PC-9 (cell line): Measurements from ENCODE around the gene EMP1. TPM values are rescaled to one million over a fixed set of nuclear protein-coding genes. Genes with fewer than 3 reads are reported as not detected.

ENCODE experiments used
- BruUV-seq: library from RNA; stranded (reverse); fragments of 400-500 nt; replicated peaks from 2 replicates; lab custom pipeline; 2021; lab: Mats Ljungman, UMichigan
- CTCF ChIA-PET: fragments of 300-600 bp; sonication (Branson Sonifier 250); formaldehyde crosslinking; loops from one replicate; lab custom pipeline; 2022; ENCODE audit warnings: antibody characterized with exemption; lab: Charles Lee
- POLR2A ChIA-PET: fragments of 300-600 bp; sonication (Branson Sonifier 250); formaldehyde crosslinking; loops from one replicate; lab custom pipeline; 2022; ENCODE audit warnings: antibody characterized with exemption; ENCODE audit not compliant: unreplicated experiment; lab: Charles Lee
- DNase-seq, 2 experiments: peaks; one replicate each; pipeline versions ENCODE4 v3.0.0 to v3.0.0-alpha.2; 2015 to 2022; ENCODE audit warnings: mixed read lengths in 1 of 2
- H2AFZ ChIP-seq: fragments of 200-600 bp; sonication (generic); 2 replicates; pipeline ENCODE4 v1.8.1; 2017; ENCODE audit warnings: antibody characterized with exemption
- H3F3A ChIP-seq: fragments of 200-600 bp; sonication (generic); 2 replicates; pipeline ENCODE4 v1.8.1; 2017; ENCODE audit warnings: antibody characterized with exemption, mild to moderate bottlenecking, low read depth; ENCODE audit not compliant: insufficient read depth
- H3K27ac ChIP-seq: fragments of 200-600 bp; sonication (generic); 2 replicates; pipeline ENCODE4 v1.6.1; 2016; ENCODE audit warnings: mixed run types
- H3K27me3 ChIP-seq: fragments of 200-600 bp; sonication (generic); 2 replicates; pipeline ENCODE4 v1.6.1; 2016; ENCODE audit warnings: low read depth, mixed run types; ENCODE audit not compliant: insufficient read depth
- H3K36me3 ChIP-seq: fragments of 200-600 bp; sonication (generic); 2 replicates; pipeline ENCODE4 v1.6.1; 2016; ENCODE audit warnings: low read depth, mixed run types
- H3K4me1 ChIP-seq: fragments of 200-600 bp; sonication (generic); replicated peaks from 2 replicates; pipeline ENCODE4 v1.6.1; 2016; ENCODE audit warnings: mixed run types; ENCODE audit not compliant: insufficient read depth
- H3K4me2 ChIP-seq: fragments of 200-600 bp; sonication (generic); 2 replicates; pipeline ENCODE4 v1.6.1; 2017; ENCODE audit warnings: mixed run types
- H3K4me3 ChIP-seq: fragments of 200-600 bp; sonication (generic); 2 replicates; pipeline ENCODE4 v1.6.1; 2016; ENCODE audit warnings: mixed run types
- H3K79me2 ChIP-seq: fragments of 200-600 bp; sonication (generic); 2 replicates; pipeline ENCODE4 v1.6.1; 2017; ENCODE audit warnings: low read depth, mixed run types
- H3K9me2 ChIP-seq: fragments of 200-600 bp; sonication (generic); 2 replicates; pipeline ENCODE4 v1.8.1; 2017; ENCODE audit warnings: mild to moderate bottlenecking; ENCODE audit not compliant: insufficient read depth
- H3K9me3 ChIP-seq: fragments of 200-600 bp; sonication (generic); 2 replicates; pipeline ENCODE4 v1.8.1; 2016; ENCODE audit warnings: low read depth; ENCODE audit not compliant: insufficient read depth
- H4K20me1 ChIP-seq: fragments of 200-600 bp; sonication (generic); 2 replicates; pipeline ENCODE4 v1.8.1; 2017; ENCODE audit not compliant: insufficient read depth
- EZH2 ChIP-seq: fragments of 200-600 bp; sonication (generic); IDR thresholded peaks from 2 replicates; pipeline ENCODE4 v1.8.0; 2017; ENCODE audit warnings: antibody characterized with exemption, low read depth
- intact Hi-C: fragments of 100-400 bp; cut with micrococcal nuclease; formaldehyde crosslinking; loops from one replicate; pipeline ENCODE4 v1.10.0; 2022; ENCODE audit not compliant: unreplicated experiment
- total RNA-seq: library from RNA; stranded (reverse); gene quantifications from 2 replicates; pipeline ENCODE4 v1.2.3, GENCODE V29; 2021
- TF ChIP-seq, protein P1 (sequence below): fragments of 200-600 bp; sonication (generic); conservative IDR thresholded peaks from 2 replicates; pipeline ENCODE4 v1.6.1; 2017; ENCODE audit warnings: mixed run types, antibody characterized with exemption, mild to moderate bottlenecking, moderate library complexity

Gene EMP1
- total RNA-seq, 1 experiment from 2014 or later, result 909 TPM

DNA sequence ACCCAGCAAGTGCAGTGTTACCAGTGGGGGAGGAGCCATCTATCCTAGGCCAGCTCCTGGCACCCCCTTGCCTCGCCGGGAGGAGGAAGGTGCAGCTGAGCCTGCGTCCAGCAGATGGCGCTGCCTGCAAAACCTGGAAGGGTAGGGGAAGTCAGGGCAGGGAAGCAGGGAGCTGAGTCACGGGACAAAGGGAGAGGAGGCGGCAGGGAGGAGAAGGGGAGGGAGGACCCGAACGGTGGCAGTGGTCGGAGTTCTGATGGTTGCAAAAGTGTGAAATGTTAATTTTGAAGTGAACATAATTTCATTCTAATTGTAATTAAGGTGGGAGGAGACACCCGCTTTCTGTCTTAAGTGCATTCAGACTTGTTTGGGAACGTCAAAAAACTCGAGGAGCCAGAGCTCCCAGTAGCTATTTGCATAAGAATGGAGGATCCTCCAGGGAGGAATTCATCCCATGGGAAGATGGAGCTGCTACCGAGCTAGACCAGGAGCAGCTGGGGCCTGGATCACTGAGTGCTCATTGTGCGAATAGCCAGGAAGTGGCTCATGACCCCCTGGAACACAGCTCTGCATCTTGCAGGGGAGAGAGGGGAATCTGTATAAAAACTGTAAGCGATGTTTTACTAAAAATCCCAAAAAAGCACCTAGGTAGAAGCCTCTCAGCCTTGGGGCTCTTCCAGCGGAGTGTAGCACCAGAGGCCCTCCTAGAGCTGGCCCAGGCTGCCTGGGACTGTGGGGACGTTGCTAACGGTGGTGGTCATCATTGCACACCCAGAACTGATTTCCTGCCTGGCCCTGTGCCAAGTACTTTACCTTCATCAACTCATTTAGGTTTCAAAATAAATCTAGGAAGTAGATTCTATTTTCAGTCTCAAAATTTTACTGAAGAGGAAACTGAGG, 59.5 kb downstream of the EMP1 start:
- POLR2A ChIA-PET, result interaction anchor here (0.5 to 0.7 kb wide), 4 partner anchors 10 to 198 kb away, joined by 4 to 10 read pairs (median 8); no protein-coding TSS in a partner anchor
- peak overlapping the region; percentile 36; the same call in 1 of the 2 replicates for H3K4me3 ChIP-seq
- intact Hi-C loops, result loop anchor here (1.0 to 5.0 kb wide), 6 partner anchors 51 to 911 kb away; no protein-coding TSS in a partner anchor

DNA sequence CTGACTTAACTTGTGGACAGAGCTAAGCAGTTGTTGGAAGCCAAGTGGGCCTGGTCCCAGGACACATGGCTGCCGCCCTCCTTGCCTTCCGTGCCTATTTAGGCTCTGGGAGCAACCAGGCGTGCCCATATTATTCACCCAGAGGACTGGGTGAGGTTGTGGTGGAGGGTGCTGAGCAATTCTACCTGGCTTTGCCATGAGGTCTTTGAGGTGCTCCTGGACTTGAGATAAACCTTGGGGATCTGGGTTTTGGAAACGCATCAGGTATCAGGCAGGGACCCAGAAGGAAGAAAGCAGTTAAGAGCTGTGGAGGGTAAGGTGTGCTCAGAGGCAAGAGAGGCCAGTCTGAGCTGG, 60.1 kb downstream of the EMP1 start:
- Histone ChIP-seq H3K27ac (no peak overlapping the region), H3K4me1 (peaks cover 12% of the 10 kb centered on the region; the same call in 1 of the 2 replicates), H2AFZ (no peak overlapping the region), H3K79me2 (no peaks in the 10 kb centered on the region), H3F3A (no peaks in the 10 kb centered on the region), H3K9me2 (no peaks in the 10 kb centered on the region), H3K27me3 (no peaks in the 10 kb centered on the region), H3K9me3 (no peaks in the 10 kb centered on the region), H4K20me1 (no peaks in the 10 kb centered on the region), H3K4me3 (no peak overlapping the region), H3K36me3 (no peaks in the 10 kb centered on the region), H3K4me2 (no peak overlapping the region)
- ChIA-PET CTCF (interaction anchor here (1.2 to 2.2 kb wide), 4 partner anchors 21 to 685 kb away, joined by 3 to 8 read pairs (median 6); no protein-coding TSS in a partner anchor), POLR2A (interaction anchor here (0.7 kb wide), 1 partner anchor 266 kb away, joined by 6 read pairs; no protein-coding TSS in a partner anchor)
- no peak for DNase-seq
- no peak for TF ChIP-seq EZH2
- TF ChIP-seq, protein P1, sequence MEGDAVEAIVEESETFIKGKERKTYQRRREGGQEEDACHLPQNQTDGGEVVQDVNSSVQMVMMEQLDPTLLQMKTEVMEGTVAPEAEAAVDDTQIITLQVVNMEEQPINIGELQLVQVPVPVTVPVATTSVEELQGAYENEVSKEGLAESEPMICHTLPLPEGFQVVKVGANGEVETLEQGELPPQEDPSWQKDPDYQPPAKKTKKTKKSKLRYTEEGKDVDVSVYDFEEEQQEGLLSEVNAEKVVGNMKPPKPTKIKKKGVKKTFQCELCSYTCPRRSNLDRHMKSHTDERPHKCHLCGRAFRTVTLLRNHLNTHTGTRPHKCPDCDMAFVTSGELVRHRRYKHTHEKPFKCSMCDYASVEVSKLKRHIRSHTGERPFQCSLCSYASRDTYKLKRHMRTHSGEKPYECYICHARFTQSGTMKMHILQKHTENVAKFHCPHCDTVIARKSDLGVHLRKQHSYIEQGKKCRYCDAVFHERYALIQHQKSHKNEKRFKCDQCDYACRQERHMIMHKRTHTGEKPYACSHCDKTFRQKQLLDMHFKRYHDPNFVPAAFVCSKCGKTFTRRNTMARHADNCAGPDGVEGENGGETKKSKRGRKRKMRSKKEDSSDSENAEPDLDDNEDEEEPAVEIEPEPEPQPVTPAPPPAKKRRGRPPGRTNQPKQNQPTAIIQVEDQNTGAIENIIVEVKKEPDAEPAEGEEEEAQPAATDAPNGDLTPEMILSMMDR, result no peak
- intact Hi-C loops, result loop anchor here (5.0 kb wide), 3 partner anchors 234 to 686 kb away; no protein-coding TSS in a partner anchor
- no TSS peak for BruUV-seq

More for the DNA sequence above, 59.5 kb downstream of the EMP1 start:
- H4K20me1 ChIP-seq, result no peaks in the 10 kb centered on the region
- H3K36me3 ChIP-seq, result no peaks in the 10 kb centered on the region
- peak; percentile 80 to 99 for DNase-seq
- H3K27ac ChIP-seq, result no peak overlapping the region
- H3K27me3 ChIP-seq, result no peaks in the 10 kb centered on the region
- TF ChIP-seq, protein P1, result peak; percentile 97
- no peak for TF ChIP-seq EZH2
- no peaks in the 10 kb centered on the region for H3K9me2 ChIP-seq
- H2AFZ ChIP-seq, result no peak overlapping the region
- H3K79me2 ChIP-seq, result no peaks in the 10 kb centered on the region
- BruUV-seq, result no TSS peak
- CTCF ChIA-PET, result interaction anchor here (0.5 to 2.2 kb wide), 20 partner anchors 18 to 1132 kb away, joined by 3 to 12 read pairs (median 5); no protein-coding TSS in a partner anchor
- peak overlapping the region; percentile 59 for H3K4me2 ChIP-seq
- H3F3A ChIP-seq, result no peaks in the 10 kb centered on the region; the same call in 1 of the 2 replicates
- no peaks in the 10 kb centered on the region for H3K9me3 ChIP-seq
- peaks cover 14% of the 10 kb centered on the region for H3K4me1 ChIP-seq

DNA sequence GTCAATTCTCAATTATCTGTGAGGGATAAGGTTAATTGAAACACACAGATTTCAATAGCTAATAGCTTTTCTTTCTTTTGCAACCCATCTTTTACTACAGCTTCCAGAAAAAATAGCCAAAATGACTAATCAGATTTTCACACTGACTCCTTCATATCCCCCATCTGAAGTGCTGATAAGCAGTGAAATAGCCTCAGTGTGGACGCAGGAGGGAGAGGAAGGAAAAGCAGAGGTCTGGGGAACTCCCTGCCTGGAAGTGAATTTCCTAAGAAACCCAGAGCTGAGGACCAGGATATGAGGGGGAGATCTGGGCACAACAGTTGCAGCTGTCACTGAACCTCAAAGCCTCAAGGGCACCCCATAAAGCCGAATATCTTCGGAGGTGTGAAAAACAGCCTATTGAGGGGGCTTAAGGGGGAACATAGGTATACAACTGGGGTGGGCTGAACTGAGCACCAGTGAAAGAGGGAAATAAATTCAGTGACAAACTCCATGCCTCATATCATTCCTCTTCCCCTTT, 60.9 kb downstream of the EMP1 start:
- no TSS peak for BruUV-seq
- H3K4me1 ChIP-seq, result peaks cover 12% of the 10 kb centered on the region; the same call in 1 of the 2 replicates
- no peak overlapping the region for H2AFZ ChIP-seq
- DNase-seq, result no peak
- no peak overlapping the region for H3K4me2 ChIP-seq
- no peaks in the 10 kb centered on the region for H4K20me1 ChIP-seq
- intact Hi-C loops, result loop anchor here (5.0 kb wide), 3 partner anchors 235 to 685 kb away; no protein-coding TSS in a partner anchor
- ChIA-PET POLR2A (interaction anchor here (0.6 to 0.7 kb wide), 2 partner anchors 233 to 266 kb away, joined by 6 read pairs; no protein-coding TSS in a partner anchor), CTCF (interaction anchor here (0.6 to 1.2 kb wide), 3 partner anchors 264 to 684 kb away, joined by 3 to 7 read pairs (median 6); no protein-coding TSS in a partner anchor)
- H3K27ac ChIP-seq, result no peak overlapping the region
- H3K9me3 ChIP-seq, result no peaks in the 10 kb centered on the region
- no peaks in the 10 kb centered on the region for H3K9me2 ChIP-seq
- TF ChIP-seq, protein P1, result no peak
- TF ChIP-seq EZH2, result no peak
- no peaks in the 10 kb centered on the region for H3F3A ChIP-seq
- no peaks in the 10 kb centered on the region for H3K27me3 ChIP-seq
- no peaks in the 10 kb centered on the region for H3K79me2 ChIP-seq
- H3K36me3 ChIP-seq, result no peaks in the 10 kb centered on the region
- H3K4me3 ChIP-seq, result no peak overlapping the region
